ENCODE data around the gene TCF25.

TCF25 gene

DNA sequence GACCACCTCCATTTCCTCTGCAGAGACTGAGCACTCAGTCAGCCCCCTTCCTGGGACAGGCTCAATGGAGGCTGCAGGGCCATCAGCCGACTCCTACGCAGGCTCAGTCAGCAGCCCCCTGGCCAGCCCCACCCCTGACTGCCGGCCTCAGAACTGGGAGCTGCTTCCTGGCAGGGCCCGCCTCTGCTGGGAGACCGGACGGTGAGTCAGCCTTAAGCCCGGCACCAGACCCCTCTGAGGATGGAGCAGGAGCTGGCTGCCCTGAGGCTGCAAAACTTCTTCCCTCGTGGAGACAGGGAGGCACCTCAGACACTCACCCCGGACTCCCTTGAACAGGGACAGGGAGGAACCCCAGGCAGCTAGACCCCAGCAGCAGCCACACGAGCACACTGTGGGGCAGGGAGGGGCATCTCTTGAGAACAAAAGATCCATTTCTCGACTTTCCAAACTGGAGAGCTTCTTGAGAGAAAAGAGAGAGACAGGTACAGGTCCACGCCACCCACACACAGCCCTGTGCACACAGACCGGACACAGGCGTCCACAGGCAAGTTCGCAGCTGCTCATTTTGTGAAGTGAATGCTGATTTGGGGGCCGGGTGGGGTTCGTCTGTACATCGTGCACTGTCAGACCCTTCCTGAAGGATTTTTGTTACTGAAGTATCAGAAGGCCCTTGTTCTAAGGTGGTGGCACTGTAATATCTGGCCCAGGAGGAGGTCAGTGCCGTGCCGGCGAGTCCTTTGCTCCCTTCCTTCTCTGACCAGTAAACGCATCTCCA lies 48.5 kb downstream of the TCF25 start (continued):
- TF ChIP-seq, protein P1, sequence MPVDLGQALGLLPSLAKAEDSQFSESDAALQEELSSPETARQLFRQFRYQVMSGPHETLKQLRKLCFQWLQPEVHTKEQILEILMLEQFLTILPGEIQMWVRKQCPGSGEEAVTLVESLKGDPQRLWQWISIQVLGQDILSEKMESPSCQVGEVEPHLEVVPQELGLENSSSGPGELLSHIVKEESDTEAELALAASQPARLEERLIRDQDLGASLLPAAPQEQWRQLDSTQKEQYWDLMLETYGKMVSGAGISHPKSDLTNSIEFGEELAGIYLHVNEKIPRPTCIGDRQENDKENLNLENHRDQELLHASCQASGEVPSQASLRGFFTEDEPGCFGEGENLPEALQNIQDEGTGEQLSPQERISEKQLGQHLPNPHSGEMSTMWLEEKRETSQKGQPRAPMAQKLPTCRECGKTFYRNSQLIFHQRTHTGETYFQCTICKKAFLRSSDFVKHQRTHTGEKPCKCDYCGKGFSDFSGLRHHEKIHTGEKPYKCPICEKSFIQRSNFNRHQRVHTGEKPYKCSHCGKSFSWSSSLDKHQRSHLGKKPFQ (tag by site-specific recombination; IDR thresholded peaks at IDR 0.05) = no peak
- no peak for TF ChIP-seq ZNF560 (tag by site-specific recombination; IDR thresholded peaks at IDR 0.05; ENCODE audit: borderline replicate concordance)
- TF ChIP-seq, protein P2, sequence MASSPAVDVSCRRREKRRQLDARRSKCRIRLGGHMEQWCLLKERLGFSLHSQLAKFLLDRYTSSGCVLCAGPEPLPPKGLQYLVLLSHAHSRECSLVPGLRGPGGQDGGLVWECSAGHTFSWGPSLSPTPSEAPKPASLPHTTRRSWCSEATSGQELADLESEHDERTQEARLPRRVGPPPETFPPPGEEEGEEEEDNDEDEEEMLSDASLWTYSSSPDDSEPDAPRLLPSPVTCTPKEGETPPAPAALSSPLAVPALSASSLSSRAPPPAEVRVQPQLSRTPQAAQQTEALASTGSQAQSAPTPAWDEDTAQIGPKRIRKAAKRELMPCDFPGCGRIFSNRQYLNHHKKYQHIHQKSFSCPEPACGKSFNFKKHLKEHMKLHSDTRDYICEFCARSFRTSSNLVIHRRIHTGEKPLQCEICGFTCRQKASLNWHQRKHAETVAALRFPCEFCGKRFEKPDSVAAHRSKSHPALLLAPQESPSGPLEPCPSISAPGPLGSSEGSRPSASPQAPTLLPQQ (tag by site-specific recombination; IDR thresholded peaks at IDR 0.05) = peak; percentile 80
- TF ChIP-seq OSR2 (tag by site-specific recombination; IDR thresholded peaks at IDR 0.05) = peak; percentile 63
- TF ChIP-seq, protein P3, sequence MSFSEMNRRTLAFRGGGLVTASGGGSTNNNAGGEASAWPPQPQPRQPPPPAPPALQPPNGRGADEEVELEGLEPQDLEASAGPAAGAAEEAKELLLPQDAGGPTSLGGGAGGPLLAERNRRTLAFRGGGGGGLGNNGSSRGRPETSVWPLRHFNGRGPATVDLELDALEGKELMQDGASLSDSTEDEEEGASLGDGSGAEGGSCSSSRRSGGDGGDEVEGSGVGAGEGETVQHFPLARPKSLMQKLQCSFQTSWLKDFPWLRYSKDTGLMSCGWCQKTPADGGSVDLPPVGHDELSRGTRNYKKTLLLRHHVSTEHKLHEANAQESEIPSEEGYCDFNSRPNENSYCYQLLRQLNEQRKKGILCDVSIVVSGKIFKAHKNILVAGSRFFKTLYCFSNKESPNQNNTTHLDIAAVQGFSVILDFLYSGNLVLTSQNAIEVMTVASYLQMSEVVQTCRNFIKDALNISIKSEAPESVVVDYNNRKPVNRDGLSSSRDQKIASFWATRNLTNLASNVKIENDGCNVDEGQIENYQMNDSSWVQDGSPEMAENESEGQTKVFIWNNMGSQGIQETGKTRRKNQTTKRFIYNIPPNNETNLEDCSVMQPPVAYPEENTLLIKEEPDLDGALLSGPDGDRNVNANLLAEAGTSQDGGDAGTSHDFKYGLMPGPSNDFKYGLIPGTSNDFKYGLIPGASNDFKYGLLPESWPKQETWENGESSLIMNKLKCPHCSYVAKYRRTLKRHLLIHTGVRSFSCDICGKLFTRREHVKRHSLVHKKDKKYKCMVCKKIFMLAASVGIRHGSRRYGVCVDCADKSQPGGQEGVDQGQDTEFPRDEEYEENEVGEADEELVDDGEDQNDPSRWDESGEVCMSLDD (tag by site-specific recombination; IDR thresholded peaks at IDR 0.05) = no peak
- TF ChIP-seq ZNF48 (tag by site-specific recombination; IDR thresholded peaks at IDR 0.05) = no peak
- TF ChIP-seq ZNF202 (tag by site-specific recombination; IDR thresholded peaks at IDR 0.05; ENCODE audit: borderline replicate concordance) = no peak
- TF ChIP-seq, protein P4, sequence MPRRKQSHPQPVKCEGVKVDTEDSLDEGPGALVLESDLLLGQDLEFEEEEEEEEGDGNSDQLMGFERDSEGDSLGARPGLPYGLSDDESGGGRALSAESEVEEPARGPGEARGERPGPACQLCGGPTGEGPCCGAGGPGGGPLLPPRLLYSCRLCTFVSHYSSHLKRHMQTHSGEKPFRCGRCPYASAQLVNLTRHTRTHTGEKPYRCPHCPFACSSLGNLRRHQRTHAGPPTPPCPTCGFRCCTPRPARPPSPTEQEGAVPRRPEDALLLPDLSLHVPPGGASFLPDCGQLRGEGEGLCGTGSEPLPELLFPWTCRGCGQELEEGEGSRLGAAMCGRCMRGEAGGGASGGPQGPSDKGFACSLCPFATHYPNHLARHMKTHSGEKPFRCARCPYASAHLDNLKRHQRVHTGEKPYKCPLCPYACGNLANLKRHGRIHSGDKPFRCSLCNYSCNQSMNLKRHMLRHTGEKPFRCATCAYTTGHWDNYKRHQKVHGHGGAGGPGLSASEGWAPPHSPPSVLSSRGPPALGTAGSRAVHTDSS (tag by site-specific recombination; IDR thresholded peaks at IDR 0.05) = no peak
- peak; percentile 47 for TF ChIP-seq ZNF600 (tag by site-specific recombination; IDR thresholded peaks at IDR 0.05)
- no peak for TF ChIP-seq BCL11B (tag by site-specific recombination; IDR thresholded peaks at IDR 0.05; ENCODE audit: low read depth)
- no peak for TF ChIP-seq ZNF777 (tag by site-specific recombination; IDR thresholded peaks at IDR 0.05; ENCODE audit: borderline replicate concordance)
- no peak for TF ChIP-seq SALL2 (tag by site-specific recombination; IDR thresholded peaks at IDR 0.05; ENCODE audit: borderline replicate concordance)
- no peak for TF ChIP-seq ZNF514 (tag by site-specific recombination; IDR thresholded peaks at IDR 0.05)
- no peak for TF ChIP-seq ZNF433 (tag by site-specific recombination; IDR thresholded peaks at IDR 0.05; ENCODE audit: low read depth)
- no peak for TF ChIP-seq ZNF311 (tag by site-specific recombination; IDR thresholded peaks at IDR 0.05; ENCODE audit: borderline replicate concordance)
- TF ChIP-seq, protein P5, sequence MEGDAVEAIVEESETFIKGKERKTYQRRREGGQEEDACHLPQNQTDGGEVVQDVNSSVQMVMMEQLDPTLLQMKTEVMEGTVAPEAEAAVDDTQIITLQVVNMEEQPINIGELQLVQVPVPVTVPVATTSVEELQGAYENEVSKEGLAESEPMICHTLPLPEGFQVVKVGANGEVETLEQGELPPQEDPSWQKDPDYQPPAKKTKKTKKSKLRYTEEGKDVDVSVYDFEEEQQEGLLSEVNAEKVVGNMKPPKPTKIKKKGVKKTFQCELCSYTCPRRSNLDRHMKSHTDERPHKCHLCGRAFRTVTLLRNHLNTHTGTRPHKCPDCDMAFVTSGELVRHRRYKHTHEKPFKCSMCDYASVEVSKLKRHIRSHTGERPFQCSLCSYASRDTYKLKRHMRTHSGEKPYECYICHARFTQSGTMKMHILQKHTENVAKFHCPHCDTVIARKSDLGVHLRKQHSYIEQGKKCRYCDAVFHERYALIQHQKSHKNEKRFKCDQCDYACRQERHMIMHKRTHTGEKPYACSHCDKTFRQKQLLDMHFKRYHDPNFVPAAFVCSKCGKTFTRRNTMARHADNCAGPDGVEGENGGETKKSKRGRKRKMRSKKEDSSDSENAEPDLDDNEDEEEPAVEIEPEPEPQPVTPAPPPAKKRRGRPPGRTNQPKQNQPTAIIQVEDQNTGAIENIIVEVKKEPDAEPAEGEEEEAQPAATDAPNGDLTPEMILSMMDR (tag by site-specific recombination; IDR thresholded peaks at IDR 0.05) = no peak
- no peak for TF ChIP-seq ZNF24 (tag by site-specific recombination; IDR thresholded peaks at IDR 0.05)
- no peak for TF ChIP-seq OVOL3 (tag by site-specific recombination; IDR thresholded peaks at IDR 0.05)
- TF ChIP-seq, protein P6, sequence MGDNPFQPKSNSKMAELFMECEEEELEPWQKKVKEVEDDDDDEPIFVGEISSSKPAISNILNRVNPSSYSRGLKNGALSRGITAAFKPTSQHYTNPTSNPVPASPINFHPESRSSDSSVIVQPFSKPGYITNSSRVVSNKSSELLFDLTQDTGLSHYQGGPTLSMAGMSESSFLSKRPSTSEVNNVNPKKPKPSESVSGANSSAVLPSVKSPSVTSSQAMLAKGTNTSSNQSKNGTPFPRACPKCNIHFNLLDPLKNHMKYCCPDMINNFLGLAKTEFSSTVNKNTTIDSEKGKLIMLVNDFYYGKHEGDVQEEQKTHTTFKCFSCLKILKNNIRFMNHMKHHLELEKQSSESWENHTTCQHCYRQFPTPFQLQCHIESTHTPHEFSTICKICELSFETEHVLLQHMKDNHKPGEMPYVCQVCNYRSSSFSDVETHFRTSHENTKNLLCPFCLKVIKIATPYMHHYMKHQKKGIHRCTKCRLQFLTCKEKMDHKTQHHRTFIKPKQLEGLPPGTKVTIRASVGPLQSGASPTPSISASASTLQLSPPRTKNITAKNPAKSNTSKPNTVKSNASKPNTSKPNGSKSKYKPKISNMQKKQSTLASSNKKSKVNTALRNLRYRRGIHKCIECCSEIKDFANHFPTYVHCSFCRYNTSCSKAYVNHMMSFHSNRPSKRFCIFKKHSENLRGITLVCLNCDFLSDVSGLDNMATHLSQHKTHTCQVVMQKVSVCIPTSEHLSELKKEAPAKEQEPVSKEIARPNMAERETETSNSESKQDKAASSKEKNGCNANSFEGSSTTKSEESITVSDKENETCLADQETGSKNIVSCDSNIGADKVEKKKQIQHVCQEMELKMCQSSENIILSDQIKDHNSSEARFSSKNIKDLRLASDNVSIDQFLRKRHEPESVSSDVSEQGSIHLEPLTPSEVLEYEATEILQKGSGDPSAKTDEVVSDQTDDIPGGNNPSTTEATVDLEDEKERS (tag by site-specific recombination; IDR thresholded peaks at IDR 0.05) = no peak
- TF ChIP-seq, protein P7, sequence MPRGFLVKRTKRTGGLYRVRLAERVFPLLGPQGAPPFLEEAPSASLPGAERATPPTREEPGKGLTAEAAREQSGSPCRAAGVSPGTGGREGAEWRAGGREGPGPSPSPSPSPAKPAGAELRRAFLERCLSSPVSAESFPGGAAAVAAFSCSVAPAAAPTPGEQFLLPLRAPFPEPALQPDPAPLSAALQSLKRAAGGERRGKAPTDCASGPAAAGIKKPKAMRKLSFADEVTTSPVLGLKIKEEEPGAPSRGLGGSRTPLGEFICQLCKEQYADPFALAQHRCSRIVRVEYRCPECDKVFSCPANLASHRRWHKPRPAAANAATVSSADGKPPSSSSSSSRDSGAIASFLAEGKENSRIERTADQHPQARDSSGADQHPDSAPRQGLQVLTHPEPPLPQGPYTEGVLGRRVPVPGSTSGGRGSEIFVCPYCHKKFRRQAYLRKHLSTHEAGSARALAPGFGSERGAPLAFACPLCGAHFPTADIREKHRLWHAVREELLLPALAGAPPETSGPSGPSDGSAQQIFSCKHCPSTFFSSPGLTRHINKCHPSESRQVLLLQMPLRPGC (tag by site-specific recombination; IDR thresholded peaks at IDR 0.05) = no peak
- TF ChIP-seq ZNF221 (tag by site-specific recombination; IDR thresholded peaks at IDR 0.05; ENCODE audit: borderline replicate concordance) = no peak
- TF ChIP-seq YY2 (tag by site-specific recombination; IDR thresholded peaks at IDR 0.05) = 0 out of 2 replicates have a peak, but pooled peaks have one; percentile 3
- no peak for TF ChIP-seq ZNF391 (tag by site-specific recombination; IDR thresholded peaks at IDR 0.05; ENCODE audit: borderline replicate concordance, low read depth)
- no peak for TF ChIP-seq ZFP37 (tag by site-specific recombination; IDR thresholded peaks at IDR 0.05)
- TF ChIP-seq ZNF473 (tag by site-specific recombination; IDR thresholded peaks at IDR 0.05) = no peak

All from HEK293 (cell line).